ENCODE data around the gene DNMT3A. TPM values are rescaled to one million over a fixed set of nuclear protein-coding genes. Genes with fewer than 3 reads are reported as not detected.

The DNMT3A gene
- total RNA-seq, 2 donors from 2014 or later, result 83.1 to 89.6 TPM

DNA sequence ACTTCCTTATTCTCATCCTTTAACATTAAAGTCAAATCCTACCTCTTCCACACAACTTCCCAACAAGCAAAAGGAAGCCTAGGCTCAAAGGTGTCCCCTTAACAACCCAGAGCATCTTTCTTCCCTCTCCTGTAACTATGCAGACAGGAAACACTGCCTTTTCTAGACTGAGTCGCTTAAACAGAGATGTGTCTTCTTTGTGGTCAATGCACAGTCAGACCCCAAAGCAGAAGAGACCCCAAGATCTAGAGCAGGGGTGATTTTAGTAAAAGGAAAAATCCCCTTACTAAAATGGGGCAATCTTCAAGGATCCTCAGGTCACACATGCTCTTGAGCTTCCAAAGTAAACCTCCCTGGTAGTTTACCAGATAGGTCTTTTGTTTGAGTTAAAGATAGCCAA, 86.8 kb downstream of the DNMT3A start:
- Mint-ChIP-seq H3K9me3 (no peaks in the 10 kb centered on the region), H3K27ac (peak overlapping the region in 1 of 2 donors; percentile 58), H3K36me3 (peaks cover 16 to 20% of the 10 kb centered on the region in 2 donors)
- ATAC-seq, result no peak
- DNase-seq (ENCODE audit: low spot score in 2 of 2), result no peak

DNA sequence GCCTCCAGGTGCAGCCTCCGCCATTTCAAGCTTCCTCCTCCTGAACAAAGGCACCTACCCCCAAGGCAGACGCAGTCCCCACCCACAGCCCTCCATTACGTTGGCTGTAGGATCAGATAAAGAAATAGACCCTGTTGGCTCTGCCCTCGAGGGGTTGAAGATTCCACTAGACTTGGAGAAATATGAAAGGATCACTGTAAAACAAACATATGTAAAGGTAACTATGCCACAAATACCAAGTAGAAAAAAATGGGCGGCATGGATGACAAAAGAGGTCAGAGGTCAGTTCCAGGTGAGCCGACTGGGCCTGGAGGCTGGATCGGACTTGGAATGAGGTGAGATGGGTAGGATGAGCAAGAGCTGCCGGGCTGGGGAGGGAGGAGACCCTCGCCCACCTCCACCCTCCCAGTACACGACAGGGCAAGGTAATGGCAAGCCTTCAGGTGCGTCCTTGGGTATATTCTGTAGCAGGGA, 88.5 kb downstream of the DNMT3A start:
- Mint-ChIP-seq H3K9me3 (no peaks in the 10 kb centered on the region), H3K36me3 (peaks cover 16 to 30% of the 10 kb centered on the region in 2 donors), H3K27ac (peak overlapping the region in 1 of 2 donors; percentile 17)
- no peak for DNase-seq (ENCODE audit: low spot score in 2 of 2)
- no peak for ATAC-seq

DNA sequence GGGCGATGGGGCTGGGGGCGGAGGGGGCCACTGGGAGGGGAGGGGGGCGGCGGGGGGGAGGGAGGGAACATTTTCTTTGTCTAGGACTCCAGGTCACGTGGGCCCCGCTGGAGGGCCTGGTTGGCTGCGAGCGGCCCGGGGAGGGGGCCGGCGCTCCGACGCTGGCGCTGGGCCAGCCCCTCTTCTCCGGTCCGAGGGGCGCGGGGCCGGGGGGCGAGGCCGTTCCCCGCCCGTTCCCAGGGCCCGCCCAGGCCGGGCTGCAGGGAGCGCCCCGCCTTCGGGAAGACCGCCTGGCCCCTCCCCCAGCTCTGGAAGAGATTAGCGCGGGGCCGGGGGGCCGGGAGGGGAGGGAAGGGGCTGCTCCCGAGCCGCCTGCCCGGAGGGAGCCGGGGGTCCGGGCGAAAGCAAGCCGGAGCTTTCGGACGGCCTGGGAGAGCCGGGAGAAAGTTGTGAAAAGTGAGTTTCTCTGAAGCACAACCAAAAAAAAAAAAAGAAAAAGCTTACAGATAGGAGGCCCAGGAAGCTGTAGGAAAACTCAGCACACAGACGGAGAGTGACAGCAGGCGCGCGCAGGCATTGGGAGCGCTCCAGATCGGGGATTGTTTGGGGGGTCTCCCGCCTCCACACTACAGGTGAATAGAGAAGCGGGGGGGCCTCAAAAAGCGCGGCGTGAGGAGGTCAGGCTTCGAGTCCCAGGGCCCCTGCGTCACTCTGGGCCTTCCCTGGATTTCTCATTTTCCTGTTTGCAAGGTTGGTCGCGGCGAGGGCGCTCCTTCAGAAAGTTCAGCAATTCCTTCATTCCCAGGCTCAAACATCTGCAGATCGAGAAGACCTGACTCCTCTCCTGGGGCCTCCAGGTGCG, 89.2 kb downstream of the DNMT3A start:
- Mint-ChIP-seq H3K9me3 (no peaks in the 10 kb centered on the region), H3K36me3 (peaks cover 16 to 30% of the 10 kb centered on the region in 2 donors), H3K27ac (peak overlapping the region in 1 of 2 donors; percentile 17)
- DNase-seq (ENCODE audit: low spot score in 2 of 2) (peak in 1 of 2 donors; percentile 55), ATAC-seq (peak; percentile 70 to 72)

DNA sequence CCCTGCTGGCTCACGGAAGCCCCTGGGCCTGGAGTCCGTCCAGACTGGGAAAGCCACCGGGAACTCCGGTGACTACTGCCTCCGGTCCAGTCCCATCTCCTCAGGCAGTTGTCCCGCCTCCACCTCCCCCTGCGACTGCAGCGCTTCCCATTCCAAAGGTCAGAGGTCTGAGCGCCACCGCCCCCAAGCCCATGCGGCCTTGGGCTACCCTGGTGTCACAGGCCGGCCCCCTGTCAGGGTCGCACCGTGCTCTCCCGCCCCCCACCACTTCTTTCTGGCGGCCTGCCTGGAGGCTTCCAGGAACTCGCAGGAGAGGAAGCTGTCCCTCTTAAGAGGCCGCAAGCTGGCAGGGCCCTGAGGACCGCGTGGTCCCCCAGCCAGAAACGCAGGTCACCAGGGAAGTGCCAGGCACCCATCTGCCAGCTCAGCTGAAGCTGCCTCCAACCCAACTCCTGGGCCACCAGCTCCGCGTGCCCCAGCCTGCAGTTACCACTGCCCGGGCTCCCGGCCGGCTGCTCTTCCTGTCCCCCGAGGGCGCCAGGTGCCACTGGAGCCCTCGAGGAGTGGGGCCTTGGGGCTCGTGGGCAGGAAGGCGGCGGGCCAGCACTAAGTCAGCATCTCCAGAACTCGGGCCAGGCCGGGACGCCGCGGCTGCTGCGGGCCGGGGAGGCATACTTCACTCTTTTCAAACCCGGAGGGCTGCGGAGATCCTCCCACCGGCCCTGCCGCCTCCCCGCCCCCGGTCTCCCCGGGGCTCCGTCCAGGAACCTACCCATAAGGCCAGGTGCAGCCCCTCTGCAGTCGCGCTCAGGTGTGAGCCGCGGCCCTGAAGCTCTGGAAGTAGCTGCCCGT, 90.1 kb downstream of the DNMT3A start:
- Mint-ChIP-seq H3K36me3 (peaks cover 16 to 30% of the 10 kb centered on the region in 2 donors), H3K9me3 (no peaks in the 10 kb centered on the region), H3K27ac (peak overlapping the region; percentile 73 to 88)
- peak; percentile 50 to 70 for DNase-seq (ENCODE audit: low spot score in 2 of 2)
- peak; percentile 61 to 66 for ATAC-seq

- DNase-seq (ENCODE audit: low spot score in 2 of 2), result peak in 1 of 2 donors; percentile 23
- H3K9me3 Mint-ChIP-seq, result no peaks in the 10 kb centered on the region
- peak; percentile 31 to 47 for ATAC-seq
- H3K36me3 Mint-ChIP-seq, result peaks cover 19 to 32% of the 10 kb centered on the region in 2 donors
- peak overlapping the region; percentile 73 to 88 for H3K27ac Mint-ChIP-seq
These were observed 90.7 kb downstream of the DNMT3A start for GRCh38 chr2:25251071-25251421.

DNA sequence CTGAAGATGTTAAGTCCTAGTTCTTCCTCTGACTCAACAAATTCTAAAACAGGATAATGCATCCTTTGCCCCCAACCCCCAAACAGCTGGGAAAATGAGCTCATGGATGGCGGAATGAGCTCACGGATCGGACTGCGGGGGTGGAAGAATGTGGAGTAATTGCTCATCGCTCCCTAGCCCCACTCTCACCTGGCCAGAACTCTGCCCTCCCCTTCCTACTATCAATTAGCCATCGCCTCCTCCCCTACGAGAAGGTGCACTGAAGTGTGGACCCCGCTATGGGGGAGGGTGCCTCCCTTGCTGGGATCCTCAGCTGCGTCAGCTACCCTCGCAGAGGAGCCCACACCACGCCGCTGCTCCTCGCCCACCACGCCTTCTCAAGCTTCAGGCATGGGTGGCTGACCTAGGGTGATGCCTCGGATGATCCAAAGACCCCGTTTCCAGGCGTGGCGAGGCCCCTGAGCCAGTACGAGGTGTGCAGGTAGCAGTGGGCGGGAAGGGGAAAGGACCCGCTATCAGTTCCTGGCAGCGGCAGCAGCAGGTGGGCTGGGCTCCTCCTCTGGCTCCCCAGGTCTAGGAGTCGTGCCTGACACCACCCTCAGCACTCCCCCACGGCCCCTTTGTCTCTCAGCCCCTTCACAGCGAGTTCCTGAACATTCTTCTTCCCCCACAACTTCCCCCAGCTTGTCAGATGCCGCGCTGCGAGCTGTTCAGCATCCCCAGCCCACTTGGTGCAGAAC, 91.2 kb downstream of the DNMT3A start:
- ATAC-seq, result peak; percentile 5 to 16
- Mint-ChIP-seq H3K9me3 (no peaks in the 10 kb centered on the region), H3K36me3 (peaks cover 22 to 28% of the 10 kb centered on the region in 2 donors), H3K27ac (peak overlapping the region; percentile 37 to 88)
- DNase-seq (ENCODE audit: low spot score in 2 of 2), result peak in 1 of 2 donors; percentile 24

DNA sequence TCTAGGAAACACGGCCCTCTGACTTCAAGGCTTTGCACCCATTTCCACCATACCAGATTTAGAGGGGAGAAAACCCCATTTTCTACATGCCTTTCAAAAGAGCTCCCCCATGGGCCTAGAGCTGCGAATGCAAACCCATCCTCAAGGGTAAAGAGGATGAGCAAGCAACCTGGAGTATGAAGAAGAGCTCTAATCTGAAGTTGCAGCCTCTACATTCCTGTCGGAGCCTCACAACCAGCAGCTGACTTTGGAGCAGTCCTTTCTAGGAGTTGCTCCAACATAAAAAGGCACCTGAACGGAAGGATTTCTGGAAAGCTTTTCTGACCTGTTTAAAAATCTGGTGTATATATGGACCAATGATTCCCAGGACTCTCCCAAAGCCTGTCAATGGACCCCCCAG, 91.9 kb downstream of the DNMT3A start:
- ATAC-seq (no peak), DNase-seq (ENCODE audit: low spot score in 2 of 2) (no peak)
- Mint-ChIP-seq H3K9me3 (no peaks in the 10 kb centered on the region), H3K27ac (peak overlapping the region; percentile 11 to 70), H3K36me3 (peaks cover 18 to 28% of the 10 kb centered on the region in 2 donors)

DNA sequence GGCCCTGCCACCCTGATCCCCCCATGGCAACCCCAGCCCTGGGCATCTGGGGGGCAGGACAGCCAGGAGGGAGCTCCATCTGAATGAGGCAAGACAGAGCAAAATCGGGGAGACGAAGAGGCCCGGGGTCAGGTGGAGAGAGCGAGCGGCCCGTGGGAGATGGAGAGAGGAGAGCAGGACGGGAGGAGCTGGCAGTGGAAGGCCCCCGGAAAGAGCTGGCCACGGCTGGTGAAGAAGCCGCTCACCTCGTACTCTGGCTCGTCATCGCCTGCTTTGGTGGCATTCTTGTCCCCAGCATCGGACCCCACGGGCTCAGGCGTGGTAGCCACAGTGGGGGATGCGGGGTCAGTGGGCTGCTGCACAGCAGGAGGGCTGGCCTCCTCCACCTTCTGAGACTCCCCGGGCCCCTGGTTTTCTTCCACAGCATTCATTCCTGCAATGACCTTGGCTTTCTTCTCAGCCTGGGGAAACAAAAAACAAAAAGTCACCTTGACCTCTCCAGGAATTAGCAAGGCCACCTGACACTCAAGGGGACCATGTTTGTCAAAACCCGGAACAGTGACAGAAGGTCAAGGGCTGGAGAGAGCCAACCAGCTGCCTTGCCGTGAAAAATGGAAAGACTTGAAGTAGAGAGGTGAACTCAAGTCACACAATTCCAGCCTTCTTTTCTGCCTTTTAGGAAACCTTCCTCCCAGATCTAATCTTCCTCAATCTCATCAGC, 93.8 kb downstream of the DNMT3A start:
- no peak for DNase-seq (ENCODE audit: low spot score in 2 of 2)
- Mint-ChIP-seq H3K36me3 (peaks cover 7 to 25% of the 10 kb centered on the region in 2 donors), H3K27ac (peak overlapping the region in 1 of 2 donors; percentile 70), H3K9me3 (no peaks in the 10 kb centered on the region)
- ATAC-seq, result no peak

DNA sequence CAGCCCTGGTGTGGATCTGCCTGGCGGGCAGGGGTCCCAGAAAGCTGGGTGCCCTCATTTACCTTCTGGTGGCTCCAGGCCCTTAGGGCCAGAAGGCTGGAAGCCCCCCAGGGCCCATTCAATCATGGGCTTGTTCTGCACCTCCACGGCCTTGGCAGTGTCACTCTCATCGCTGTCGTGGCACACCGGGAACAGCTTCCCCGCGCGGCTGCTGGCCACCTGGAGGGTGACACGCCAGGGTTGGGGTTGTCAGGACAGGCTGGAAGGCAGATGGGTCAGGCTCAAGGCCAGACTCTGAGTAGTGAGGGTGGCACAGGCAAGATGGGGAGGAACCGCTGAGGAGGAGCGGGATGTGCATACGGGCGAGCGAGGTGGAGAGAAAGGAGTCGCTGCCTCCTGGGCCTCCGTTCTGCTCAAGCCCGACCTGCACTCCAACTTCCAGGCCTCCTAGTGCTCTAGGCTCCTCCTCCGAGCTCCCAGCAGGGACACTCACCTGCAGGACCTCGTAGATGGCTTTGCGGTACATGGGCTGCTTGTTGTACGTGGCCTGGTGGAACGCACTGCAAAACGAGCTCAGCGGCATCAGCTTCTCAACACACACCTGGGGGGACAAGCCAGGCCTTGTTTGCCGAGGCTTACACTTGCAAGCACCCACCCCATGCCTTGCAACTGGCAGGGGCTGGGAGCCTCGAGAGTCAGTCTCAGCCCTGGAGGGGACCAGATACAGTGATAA, 95.0 kb downstream of the DNMT3A start:
- no peaks in the 10 kb centered on the region for H3K9me3 Mint-ChIP-seq
- peaks cover 5 to 21% of the 10 kb centered on the region in 2 donors for H3K36me3 Mint-ChIP-seq
- DNase-seq (ENCODE audit: low spot score in 2 of 2), result no peak
- peak overlapping the region; percentile 36 to 63 for H3K27ac Mint-ChIP-seq
- no peak for ATAC-seq

- H3K36me3 Mint-ChIP-seq, result peaks cover 5 to 21% of the 10 kb centered on the region in 2 donors
- ATAC-seq (no peak), DNase-seq (ENCODE audit: low spot score in 2 of 2) (no peak)
- no peaks in the 10 kb centered on the region for H3K9me3 Mint-ChIP-seq
- peak overlapping the region; percentile 63 to 74 for H3K27ac Mint-ChIP-seq
These were observed 95.7 kb downstream of the DNMT3A start for GRCh38 chr2:25246001-25246400.

DNA sequence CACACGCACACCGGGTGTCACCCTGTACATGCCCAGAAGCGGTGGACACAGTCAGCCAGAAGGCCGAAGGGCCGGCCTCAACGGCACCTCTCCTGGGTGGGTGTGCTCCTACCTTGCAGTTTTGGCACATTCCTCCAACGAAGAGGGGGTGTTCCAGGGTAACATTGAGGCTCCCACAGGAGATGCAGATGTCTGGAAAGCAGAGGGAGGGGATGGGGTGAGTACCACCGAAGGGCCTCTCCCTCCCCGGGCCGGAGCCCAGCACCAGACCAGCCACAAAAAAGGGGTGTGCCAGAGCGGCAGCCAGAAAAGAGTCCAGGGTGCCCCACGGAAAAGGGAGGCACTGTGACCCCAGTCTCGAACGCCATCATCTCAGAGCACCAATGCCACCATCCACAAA, 96.6 kb downstream of the DNMT3A start:
- no peak for ATAC-seq
- Mint-ChIP-seq H3K27ac (no peak overlapping the region), H3K9me3 (no peaks in the 10 kb centered on the region), H3K36me3 (peaks cover 5 to 18% of the 10 kb centered on the region in 2 donors)
- DNase-seq (ENCODE audit: low spot score in 2 of 2), result no peak

GRCh38 chr2:25243995-25244394, 97.7 kb downstream of the DNMT3A start:
- H3K27ac Mint-ChIP-seq, result no peak overlapping the region
- peaks cover 5 to 16% of the 10 kb centered on the region in 2 donors for H3K36me3 Mint-ChIP-seq
- DNase-seq (ENCODE audit: low spot score in 2 of 2) (no peak), ATAC-seq (no peak)
- H3K9me3 Mint-ChIP-seq, result no peaks in the 10 kb centered on the region

GRCh38 chr2:25241452-25241851, 100.3 kb downstream of the DNMT3A start:
- no peak overlapping the region for H3K27ac Mint-ChIP-seq
- no peaks in the 10 kb centered on the region for H3K9me3 Mint-ChIP-seq
- H3K36me3 Mint-ChIP-seq, result peaks cover 5 to 20% of the 10 kb centered on the region in 2 donors
- no peak for ATAC-seq
- DNase-seq (ENCODE audit: low spot score in 2 of 2), result no peak

GRCh38 chr2:25240636-25241035, 101.1 kb downstream of the DNMT3A start:
- Mint-ChIP-seq H3K9me3 (no peaks in the 10 kb centered on the region), H3K36me3 (peaks cover 0 to 15% of the 10 kb centered on the region in 2 donors), H3K27ac (peak overlapping the region; percentile 14 to 67)
- ATAC-seq (no peak), DNase-seq (ENCODE audit: low spot score in 2 of 2) (no peak)

DNA sequence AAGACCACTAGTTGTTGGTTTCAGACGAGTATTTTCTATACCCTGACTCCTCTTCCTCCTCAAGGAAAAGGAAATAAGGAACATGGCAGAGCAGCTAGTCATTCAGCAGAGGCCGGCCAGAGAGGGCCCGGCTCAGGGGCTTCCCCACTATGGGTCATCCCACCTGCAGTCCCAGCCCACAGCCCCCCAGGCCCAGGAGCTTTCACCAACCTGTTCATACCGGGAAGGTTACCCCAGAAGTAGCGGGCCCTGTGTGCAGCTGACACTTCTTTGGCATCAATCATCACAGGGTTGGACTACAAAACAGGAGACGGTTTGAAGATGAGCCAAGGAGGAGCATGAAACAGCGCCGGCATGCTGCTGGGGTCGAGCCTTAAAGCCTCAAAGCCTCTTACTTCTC, 102.8 kb downstream of the DNMT3A start:
- no peak for ATAC-seq
- no peak for DNase-seq (ENCODE audit: low spot score in 2 of 2)
- Mint-ChIP-seq H3K36me3 (peaks cover 0 to 25% of the 10 kb centered on the region in 2 donors), H3K9me3 (no peaks in the 10 kb centered on the region), H3K27ac (peak overlapping the region in 1 of 2 donors; percentile 84)

Measured in activated naive CD4-positive, alpha-beta T cell treated with anti-CD3 and anti-CD28 coated beads, Interleukin-2, amount 50 U/mL, for 72 hours (primary cell).